ENCODE results near the gene NTRK3.

Gene NTRK3

DNA sequence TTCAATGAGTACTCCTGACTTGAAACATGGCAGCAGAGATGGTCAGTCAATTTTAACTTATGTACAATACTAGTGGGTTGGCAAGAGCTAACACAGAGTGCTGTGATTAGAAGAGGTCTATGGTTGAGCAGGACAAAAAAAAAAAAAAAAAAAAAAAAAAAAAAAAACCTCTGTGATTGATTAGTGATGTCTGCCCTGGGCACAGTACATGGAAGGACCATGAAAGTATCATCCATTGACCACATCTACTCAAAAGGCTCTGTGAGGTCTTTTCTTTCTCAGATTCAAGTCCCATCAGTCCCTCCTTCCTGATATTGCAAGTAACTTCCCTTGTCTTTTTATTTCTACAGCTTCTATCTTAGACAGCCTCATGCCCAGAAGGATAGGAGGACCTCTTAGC, 59.6 kb downstream of the NTRK3 start:
- H3K27me3 ChIP-seq (ENCODE audit: insufficient read depth, poor library complexity, severe bottlenecking): no peaks in the 10 kb centered on the region
- H3K4me3 ChIP-seq (replicated peaks; ENCODE audit: insufficient read depth, low read length): no peak overlapping the region
- no peak overlapping the region for H3K27ac ChIP-seq (replicated peaks)
- TF ChIP-seq SPI1 (IDR thresholded peaks at IDR 0.05; ENCODE audit: borderline replicate concordance, low read depth): no peak
- TF ChIP-seq, protein P1, sequence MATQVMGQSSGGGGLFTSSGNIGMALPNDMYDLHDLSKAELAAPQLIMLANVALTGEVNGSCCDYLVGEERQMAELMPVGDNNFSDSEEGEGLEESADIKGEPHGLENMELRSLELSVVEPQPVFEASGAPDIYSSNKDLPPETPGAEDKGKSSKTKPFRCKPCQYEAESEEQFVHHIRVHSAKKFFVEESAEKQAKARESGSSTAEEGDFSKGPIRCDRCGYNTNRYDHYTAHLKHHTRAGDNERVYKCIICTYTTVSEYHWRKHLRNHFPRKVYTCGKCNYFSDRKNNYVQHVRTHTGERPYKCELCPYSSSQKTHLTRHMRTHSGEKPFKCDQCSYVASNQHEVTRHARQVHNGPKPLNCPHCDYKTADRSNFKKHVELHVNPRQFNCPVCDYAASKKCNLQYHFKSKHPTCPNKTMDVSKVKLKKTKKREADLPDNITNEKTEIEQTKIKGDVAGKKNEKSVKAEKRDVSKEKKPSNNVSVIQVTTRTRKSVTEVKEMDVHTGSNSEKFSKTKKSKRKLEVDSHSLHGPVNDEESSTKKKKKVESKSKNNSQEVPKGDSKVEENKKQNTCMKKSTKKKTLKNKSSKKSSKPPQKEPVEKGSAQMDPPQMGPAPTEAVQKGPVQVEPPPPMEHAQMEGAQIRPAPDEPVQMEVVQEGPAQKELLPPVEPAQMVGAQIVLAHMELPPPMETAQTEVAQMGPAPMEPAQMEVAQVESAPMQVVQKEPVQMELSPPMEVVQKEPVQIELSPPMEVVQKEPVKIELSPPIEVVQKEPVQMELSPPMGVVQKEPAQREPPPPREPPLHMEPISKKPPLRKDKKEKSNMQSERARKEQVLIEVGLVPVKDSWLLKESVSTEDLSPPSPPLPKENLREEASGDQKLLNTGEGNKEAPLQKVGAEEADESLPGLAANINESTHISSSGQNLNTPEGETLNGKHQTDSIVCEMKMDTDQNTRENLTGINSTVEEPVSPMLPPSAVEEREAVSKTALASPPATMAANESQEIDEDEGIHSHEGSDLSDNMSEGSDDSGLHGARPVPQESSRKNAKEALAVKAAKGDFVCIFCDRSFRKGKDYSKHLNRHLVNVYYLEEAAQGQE (IDR thresholded peaks at IDR 0.05; ENCODE audit: insufficient replicate concordance, low read depth): no peak
- TF ChIP-seq, protein P2, sequence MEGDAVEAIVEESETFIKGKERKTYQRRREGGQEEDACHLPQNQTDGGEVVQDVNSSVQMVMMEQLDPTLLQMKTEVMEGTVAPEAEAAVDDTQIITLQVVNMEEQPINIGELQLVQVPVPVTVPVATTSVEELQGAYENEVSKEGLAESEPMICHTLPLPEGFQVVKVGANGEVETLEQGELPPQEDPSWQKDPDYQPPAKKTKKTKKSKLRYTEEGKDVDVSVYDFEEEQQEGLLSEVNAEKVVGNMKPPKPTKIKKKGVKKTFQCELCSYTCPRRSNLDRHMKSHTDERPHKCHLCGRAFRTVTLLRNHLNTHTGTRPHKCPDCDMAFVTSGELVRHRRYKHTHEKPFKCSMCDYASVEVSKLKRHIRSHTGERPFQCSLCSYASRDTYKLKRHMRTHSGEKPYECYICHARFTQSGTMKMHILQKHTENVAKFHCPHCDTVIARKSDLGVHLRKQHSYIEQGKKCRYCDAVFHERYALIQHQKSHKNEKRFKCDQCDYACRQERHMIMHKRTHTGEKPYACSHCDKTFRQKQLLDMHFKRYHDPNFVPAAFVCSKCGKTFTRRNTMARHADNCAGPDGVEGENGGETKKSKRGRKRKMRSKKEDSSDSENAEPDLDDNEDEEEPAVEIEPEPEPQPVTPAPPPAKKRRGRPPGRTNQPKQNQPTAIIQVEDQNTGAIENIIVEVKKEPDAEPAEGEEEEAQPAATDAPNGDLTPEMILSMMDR (IDR thresholded peaks at IDR 0.05; ENCODE audit: insufficient read depth, low read length): no peak
- no peak for TF ChIP-seq GABPA (IDR thresholded peaks at IDR 0.05; ENCODE audit: low read depth)
- no peak for TF ChIP-seq POLR2AphosphoS5 (IDR thresholded peaks at IDR 0.05; ENCODE audit: low read depth)
- DNase-seq (ENCODE audit: low read depth in 1 of 2, low spot score in 1 of 2): no peak

DNA sequence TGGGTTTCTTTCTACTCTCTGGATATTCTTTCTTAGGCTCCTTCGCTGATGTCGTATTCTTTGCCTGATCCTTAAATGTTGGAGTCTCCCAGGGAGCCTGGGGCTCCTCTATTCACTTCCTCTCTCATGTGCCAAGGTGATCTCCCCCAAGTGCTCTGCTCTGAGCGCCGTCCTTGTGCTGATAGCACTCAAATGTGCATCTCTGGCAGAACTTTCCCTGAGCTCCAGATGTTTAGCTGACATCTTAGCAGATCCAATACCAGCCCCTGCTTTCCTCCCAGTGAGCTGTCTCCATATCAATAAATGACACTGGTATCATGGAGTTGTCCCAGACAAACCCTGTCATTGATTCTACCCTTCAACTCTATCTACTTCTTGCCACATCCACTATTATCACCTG, 62.4 kb downstream of the NTRK3 start:
- no peak overlapping the region for H3K27ac ChIP-seq (replicated peaks)
- DNase-seq (ENCODE audit: low read depth in 1 of 2, low spot score in 1 of 2): no peak
- no peaks in the 10 kb centered on the region for H3K27me3 ChIP-seq (ENCODE audit: insufficient read depth, poor library complexity, severe bottlenecking)

GRCh38 chr15:88193415-88193814, 63.1 kb downstream of the NTRK3 start:
- TF ChIP-seq, protein P1 (IDR thresholded peaks at IDR 0.05; ENCODE audit: insufficient replicate concordance, low read depth): no peak
- no peak for TF ChIP-seq SPI1 (IDR thresholded peaks at IDR 0.05; ENCODE audit: borderline replicate concordance, low read depth)
- TF ChIP-seq POLR2AphosphoS5 (IDR thresholded peaks at IDR 0.05; ENCODE audit: low read depth): no peak
- H3K27ac ChIP-seq (replicated peaks): no peak overlapping the region
- DNase-seq (ENCODE audit: low read depth in 1 of 2, low spot score in 1 of 2): no peak
- no peaks in the 10 kb centered on the region for H3K27me3 ChIP-seq (ENCODE audit: insufficient read depth, poor library complexity, severe bottlenecking)
- no peak overlapping the region for H3K4me3 ChIP-seq (replicated peaks; ENCODE audit: insufficient read depth, low read length)

More for the DNA sequence above, 62.4 kb downstream of the NTRK3 start:
- TF ChIP-seq, protein P1 (IDR thresholded peaks at IDR 0.05; ENCODE audit: insufficient replicate concordance, low read depth): no peak
- TF ChIP-seq POLR2AphosphoS5 (IDR thresholded peaks at IDR 0.05; ENCODE audit: low read depth) (no peak), SPI1 (IDR thresholded peaks at IDR 0.05; ENCODE audit: borderline replicate concordance, low read depth) (no peak), GABPA (IDR thresholded peaks at IDR 0.05; ENCODE audit: low read depth) (no peak)
- TF ChIP-seq, protein P2 (IDR thresholded peaks at IDR 0.05; ENCODE audit: insufficient read depth, low read length): no peak
- H3K4me3 ChIP-seq (replicated peaks; ENCODE audit: insufficient read depth, low read length): no peak overlapping the region
